ENCODE results near the gene AAGAB.
"Not testable (repeated sequence)": the region's sequence is repeated elsewhere in the genome, so short reads cannot be mapped to it uniquely, and the experiment has no call there.

The AAGAB gene

GRCh38 chr15:67248011-67248505 is 6.4 kb downstream of the AAGAB start:
- Histone ChIP-seq H3K27me3 (replicated peaks; ENCODE audit: control insufficient read depth, insufficient read depth, low read length) (no peaks in the 10 kb centered on the region), H3K36me3 (ENCODE audit: control insufficient read depth, insufficient read depth, low read length) (no peaks in the 10 kb centered on the region), H3K4me3 (replicated peaks; ENCODE audit: low read depth, low read length) (no peak overlapping the region)
- no peak for DNase-seq (ENCODE audit: extremely low read depth, insufficient read length)
- no peak for TF ChIP-seq CTCF (IDR thresholded peaks at IDR 0.05; ENCODE audit: insufficient read depth, low read length, poor library complexity, severe bottlenecking)

GRCh38 chr15:67246606-67247005 is 7.9 kb downstream of the AAGAB start:
- H3K36me3 ChIP-seq (ENCODE audit: control insufficient read depth, insufficient read depth, low read length); H3K27me3 ChIP-seq (replicated peaks; ENCODE audit: control insufficient read depth, insufficient read depth, low read length); DNase-seq (ENCODE audit: extremely low read depth, insufficient read length); H3K4me3 ChIP-seq (replicated peaks; ENCODE audit: low read depth, low read length): not testable (repeated sequence)

- Histone ChIP-seq H3K36me3 (ENCODE audit: control insufficient read depth, insufficient read depth, low read length) (no peaks in the 10 kb centered on the region), H3K4me3 (replicated peaks; ENCODE audit: low read depth, low read length) (no peak overlapping the region), H3K27me3 (replicated peaks; ENCODE audit: control insufficient read depth, insufficient read depth, low read length) (no peaks in the 10 kb centered on the region)
- TF ChIP-seq CTCF (IDR thresholded peaks at IDR 0.05; ENCODE audit: insufficient read depth, low read length, poor library complexity, severe bottlenecking) = no peak
- DNase-seq (ENCODE audit: extremely low read depth, insufficient read length) = no peak
Measured at GRCh38 chr15:67244971-67245478, 9.4 kb downstream of the AAGAB start.

GRCh38 chr15:67242708-67243111 is 11.8 kb downstream of the AAGAB start:
- H3K27me3 ChIP-seq (replicated peaks; ENCODE audit: control insufficient read depth, insufficient read depth, low read length) = no peaks in the 10 kb centered on the region
- H3K36me3 ChIP-seq (ENCODE audit: control insufficient read depth, insufficient read depth, low read length) = no peaks in the 10 kb centered on the region
- TF ChIP-seq CTCF (IDR thresholded peaks at IDR 0.05; ENCODE audit: insufficient read depth, low read length, poor library complexity, severe bottlenecking) = no peak
- H3K4me3 ChIP-seq (replicated peaks; ENCODE audit: low read depth, low read length) = no peak overlapping the region
- no peak for DNase-seq (ENCODE audit: extremely low read depth, insufficient read length)

- no peaks in the 10 kb centered on the region for H3K36me3 ChIP-seq (ENCODE audit: control insufficient read depth, insufficient read depth, low read length)
- H3K4me3 ChIP-seq (replicated peaks; ENCODE audit: low read depth, low read length) = peak overlapping the region; percentile 15
- H3K27me3 ChIP-seq (replicated peaks; ENCODE audit: control insufficient read depth, insufficient read depth, low read length) = no peaks in the 10 kb centered on the region
- no peak for TF ChIP-seq CTCF (IDR thresholded peaks at IDR 0.05; ENCODE audit: insufficient read depth, low read length, poor library complexity, severe bottlenecking)
- peak; percentile 69 for DNase-seq (ENCODE audit: extremely low read depth, insufficient read length)
Measured at GRCh38 chr15:67241132-67241855, 13.2 kb downstream of the AAGAB start.

- TF ChIP-seq CTCF (IDR thresholded peaks at IDR 0.05; ENCODE audit: insufficient read depth, low read length, poor library complexity, severe bottlenecking) = peak; percentile 54
- Histone ChIP-seq H3K27me3 (replicated peaks; ENCODE audit: control insufficient read depth, insufficient read depth, low read length) (no peaks in the 10 kb centered on the region), H3K36me3 (ENCODE audit: control insufficient read depth, insufficient read depth, low read length) (no peaks in the 10 kb centered on the region), H3K4me3 (replicated peaks; ENCODE audit: low read depth, low read length) (no peak overlapping the region)
- DNase-seq (ENCODE audit: extremely low read depth, insufficient read length) = peak; percentile 18
Measured at GRCh38 chr15:67240235-67241131, 14.0 kb downstream of the AAGAB start.
